Natural killer cell treated with Interleukin-12 subunit alpha and Interleukin-12 subunit beta and Interleukin-15 and Interleukin-18, amount 100 ng/mL, for 72 hours (primary cell): Measurements from ENCODE around the gene PTPRN2. TPM values are rescaled to one million over a fixed set of nuclear protein-coding genes. Genes with fewer than 3 reads are reported as not detected.
"Not testable (repeated sequence)": the region's sequence is repeated elsewhere in the genome, so short reads cannot be mapped to it uniquely, and the experiment has no call there.

Source experiments
- ATAC-seq, 2 donors: fragments of 150-1000 bp; cut with Tn5 transposase in 1 of 2; sonication (Bioruptor Pico), chemical (Tn5 transposase) in 1 of 2; 2 replicates each; pipeline ENCODE4 v1.10.0; 2021
- DNase-seq: peaks from one replicate; pipeline ENCODE4 v3.0.0; 2022; ENCODE audit warnings: low spot score
- H3K27ac Mint-ChIP-seq, 2 donors: 1 replicate in 1 of 2; 2 replicates in 1 of 2; pipeline ENCODE4 v1.8.0; 2022; ENCODE audit warnings: mixed read lengths in 2 of 2, mild to moderate bottlenecking in 1 of 2, moderate library complexity in 1 of 2
- H3K27me3 Mint-ChIP-seq, 2 donors: 1 replicate in 1 of 2; 2 replicates in 1 of 2; pipeline ENCODE4 v1.8.0; 2022; ENCODE audit warnings: mixed read lengths in 2 of 2
- H3K36me3 Mint-ChIP-seq: one replicate; pipeline ENCODE4 v1.8.0; 2022; ENCODE audit warnings: mixed read lengths
- H3K4me1 Mint-ChIP-seq, 2 donors: 1 replicate in 1 of 2; 2 replicates in 1 of 2; pipeline ENCODE4 v1.8.0; 2022; ENCODE audit warnings: low read depth in 2 of 2, mixed read lengths in 2 of 2, mild to moderate bottlenecking in 1 of 2
- H3K4me3 Mint-ChIP-seq: one replicate; pipeline ENCODE4 v1.8.0; 2022; ENCODE audit warnings: mixed read lengths
- H3K9me3 Mint-ChIP-seq: 2 replicates; pipeline ENCODE4 v1.8.0; 2022; ENCODE audit warnings: mixed read lengths
- total RNA-seq, 2 donors: library from RNA; stranded (reverse); gene quantifications; one replicate each; pipeline ENCODE4 v1.2.3, GENCODE V29; 2022

Gene PTPRN2
- total RNA-seq, 2 donors from 2014 or later = 0.17 to 0.74 TPM

DNA sequence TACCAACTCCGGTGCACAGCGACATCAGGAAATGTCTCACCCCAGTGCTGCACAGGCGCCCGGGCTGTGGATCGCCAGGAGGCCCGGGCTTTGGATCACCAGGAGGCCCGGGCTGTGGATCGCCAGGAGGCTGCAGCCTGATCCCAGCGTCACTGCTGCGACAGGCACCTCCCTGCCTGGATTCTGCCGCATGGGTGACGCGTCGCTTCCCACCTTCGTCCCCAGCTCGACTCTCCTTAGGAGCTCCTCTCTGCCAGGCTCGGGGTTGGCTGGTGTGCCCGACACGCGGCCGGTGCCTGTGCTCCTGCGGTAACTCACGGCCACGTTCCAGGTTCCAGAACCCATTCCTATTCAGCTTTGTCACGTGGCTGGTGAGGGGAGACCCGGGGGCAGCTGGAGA lies 993.3 kb downstream of the PTPRN2 start:
- Mint-ChIP-seq H3K36me3 (no peaks in the 10 kb centered on the region), H3K4me3 (no peak overlapping the region), H3K4me1 (peaks cover 10 to 12% of the 10 kb centered on the region in 2 donors), H3K27me3 (no peaks in the 10 kb centered on the region), H3K27ac (no peak overlapping the region), H3K9me3 (no peaks in the 10 kb centered on the region)
- ATAC-seq (no peak), DNase-seq (peak; percentile 37)

GRCh38 chr7:157593541-157593940 lies 994.1 kb downstream of the PTPRN2 start:
- H3K36me3 Mint-ChIP-seq = no peaks in the 10 kb centered on the region
- H3K27me3 Mint-ChIP-seq = peaks cover 6 to 7% of the 10 kb centered on the region in 2 donors
- no peak overlapping the region for H3K4me3 Mint-ChIP-seq
- H3K9me3 Mint-ChIP-seq = no peaks in the 10 kb centered on the region
- H3K4me1 Mint-ChIP-seq = peaks cover 10 to 12% of the 10 kb centered on the region in 2 donors
- no peak for ATAC-seq
- no peak overlapping the region for H3K27ac Mint-ChIP-seq
- peak; percentile 15 for DNase-seq

- not testable (repeated sequence) for DNase-seq, H3K36me3 Mint-ChIP-seq, ATAC-seq, H3K27me3 Mint-ChIP-seq, H3K9me3 Mint-ChIP-seq, H3K4me3 Mint-ChIP-seq
- Mint-ChIP-seq H3K4me1 (peaks cover 10 to 12% of the 10 kb centered on the region in 2 donors), H3K27ac (peak overlapping the region in 1 of 2 donors; percentile 33)
These were observed 994.8 kb downstream of the PTPRN2 start for GRCh38 chr7:157592636-157593320.

DNA sequence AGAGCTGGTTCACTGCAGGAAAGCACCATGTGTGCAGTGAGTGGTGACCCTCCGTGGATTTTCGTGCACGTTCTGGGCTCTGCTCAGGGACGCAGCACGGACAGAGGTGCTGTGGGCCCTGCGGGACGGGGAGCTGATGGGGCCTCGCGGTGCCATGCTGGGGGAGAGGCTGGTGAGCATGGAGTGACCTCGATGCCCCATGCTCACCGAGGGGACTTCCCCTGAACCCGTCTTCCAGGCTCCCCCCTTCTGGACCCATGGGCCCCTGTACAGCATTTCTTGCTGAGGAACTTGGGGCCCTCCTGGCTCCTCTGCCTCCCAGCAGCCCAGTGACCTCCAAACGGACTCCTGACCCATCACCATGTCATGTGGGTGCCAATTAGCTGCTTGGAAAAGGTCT lies 997.1 kb downstream of the PTPRN2 start:
- Mint-ChIP-seq H3K9me3 (no peaks in the 10 kb centered on the region), H3K27ac (no peak overlapping the region), H3K4me3 (no peak overlapping the region), H3K36me3 (no peaks in the 10 kb centered on the region), H3K27me3 (peaks cover 11 to 17% of the 10 kb centered on the region in 2 donors), H3K4me1 (peaks cover 10 to 12% of the 10 kb centered on the region in 2 donors)
- ATAC-seq (no peak), DNase-seq (peak; percentile 44)

GRCh38 chr7:157589680-157590079 lies 997.9 kb downstream of the PTPRN2 start:
- Mint-ChIP-seq H3K36me3 (no peaks in the 10 kb centered on the region), H3K4me3 (no peak overlapping the region), H3K9me3 (no peaks in the 10 kb centered on the region)

DNA sequence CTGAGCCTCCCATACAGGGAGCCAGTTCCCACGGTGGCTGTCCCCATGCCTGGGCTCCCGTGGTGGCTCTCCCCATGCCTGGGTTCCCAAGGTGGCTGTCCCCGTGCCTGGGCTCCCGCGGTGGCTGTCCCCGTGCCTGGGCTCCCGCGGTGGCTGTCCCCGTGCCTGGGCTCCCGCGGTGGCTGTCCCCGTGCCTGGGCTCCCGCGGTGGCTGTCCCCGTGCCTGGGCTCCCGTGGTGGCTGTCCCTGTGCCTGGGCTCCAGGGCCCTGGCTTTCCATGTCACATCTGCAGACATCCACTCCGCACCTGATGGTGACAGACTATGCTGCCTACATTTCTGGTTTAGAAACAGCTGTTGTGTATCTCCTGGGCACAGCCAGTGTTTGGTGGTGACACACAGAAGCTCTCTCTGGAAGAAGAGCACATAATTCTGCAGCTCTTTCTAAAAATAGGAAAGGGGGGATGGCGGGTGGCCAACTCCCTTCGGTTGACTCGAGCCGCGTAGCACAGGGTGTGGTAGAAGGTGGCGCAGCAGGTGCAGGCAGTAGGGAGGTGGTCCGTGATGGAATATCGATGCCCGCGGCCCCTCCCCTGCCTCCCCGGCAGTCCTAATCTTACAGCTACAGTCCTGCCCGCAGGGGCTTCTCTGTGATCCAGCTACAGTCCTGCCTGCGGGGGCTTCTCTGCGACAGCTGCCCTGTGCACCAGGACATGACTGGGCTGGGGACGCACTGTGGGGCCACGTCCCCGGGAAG lies 999.6 kb downstream of the PTPRN2 start:
- Mint-ChIP-seq H3K27ac (no peak overlapping the region), H3K4me1 (peaks cover 9 to 10% of the 10 kb centered on the region in 2 donors), H3K27me3 (peaks cover 26 to 34% of the 10 kb centered on the region in 2 donors), H3K4me3 (no peak overlapping the region), H3K9me3 (no peaks in the 10 kb centered on the region), H3K36me3 (no peaks in the 10 kb centered on the region)
- ATAC-seq (no peak), DNase-seq (peak; percentile 45)

More at GRCh38 chr7:157589680-157590079, 997.9 kb downstream of the PTPRN2 start:
- DNase-seq (peak; percentile 5), ATAC-seq (no peak)
- H3K27me3 Mint-ChIP-seq = peaks cover 15 to 20% of the 10 kb centered on the region in 2 donors
- H3K27ac Mint-ChIP-seq = no peak overlapping the region
- H3K4me1 Mint-ChIP-seq = peaks cover 10 to 12% of the 10 kb centered on the region in 2 donors

GRCh38 chr7:157587051-157587804 lies 1000.4 kb downstream of the PTPRN2 start:
- H3K27me3 Mint-ChIP-seq = peaks cover 29 to 40% of the 10 kb centered on the region in 2 donors
- peaks cover 2 to 8% of the 10 kb centered on the region in 2 donors for H3K4me1 Mint-ChIP-seq
- no peak overlapping the region for H3K4me3 Mint-ChIP-seq
- H3K27ac Mint-ChIP-seq = no peak overlapping the region
- no peaks in the 10 kb centered on the region for H3K36me3 Mint-ChIP-seq
- no peak for ATAC-seq
- no peak for DNase-seq
- no peaks in the 10 kb centered on the region for H3K9me3 Mint-ChIP-seq

GRCh38 chr7:157586426-157586955 lies 1001.1 kb downstream of the PTPRN2 start:
- Mint-ChIP-seq H3K4me3 (no peak overlapping the region), H3K4me1 (peaks cover 0 to under 1% of the 10 kb centered on the region in 2 donors), H3K27ac (no peak overlapping the region), H3K27me3 (peaks cover 36 to 48% of the 10 kb centered on the region in 2 donors), H3K9me3 (no peaks in the 10 kb centered on the region), H3K36me3 (no peaks in the 10 kb centered on the region)
- ATAC-seq (no peak), DNase-seq (peak; percentile 44)

DNA sequence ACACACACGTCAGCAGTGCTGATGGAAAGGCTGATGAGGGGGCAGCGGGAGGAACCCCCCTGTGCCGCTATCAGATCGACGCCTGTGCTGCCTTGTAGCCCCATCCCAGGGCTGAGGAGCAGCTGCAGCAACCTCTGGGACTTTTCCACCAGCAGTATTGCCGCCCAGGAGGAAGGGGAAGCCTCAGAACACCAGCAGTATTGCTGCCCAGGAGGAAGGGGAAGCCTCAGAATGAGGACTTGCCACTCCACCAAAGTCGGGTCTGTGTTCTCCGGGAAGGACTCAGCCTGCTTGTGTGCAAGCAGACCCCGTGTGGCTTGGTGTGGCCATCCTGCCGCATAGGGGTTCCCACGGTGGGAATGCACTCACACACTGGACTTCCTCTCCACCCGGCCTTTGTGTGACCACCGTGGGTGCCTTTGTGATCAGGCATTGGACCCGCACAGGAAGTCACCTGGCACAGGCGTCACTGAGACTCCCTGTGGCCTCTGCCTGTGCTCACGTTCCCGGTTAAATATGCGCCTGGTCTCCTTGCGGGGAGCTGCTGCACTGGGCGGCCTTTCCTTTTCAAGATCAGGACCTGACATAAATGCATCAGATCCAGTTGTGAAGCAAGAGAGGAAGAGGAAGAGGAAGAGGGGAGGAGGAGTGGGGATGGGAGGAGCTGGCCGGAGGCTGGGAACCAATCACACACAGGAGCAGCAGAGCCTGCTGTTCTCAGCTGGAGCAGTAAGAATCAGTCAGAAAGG lies 1002.3 kb downstream of the PTPRN2 start:
- H3K27me3 Mint-ChIP-seq = peaks cover 40 to 51% of the 10 kb centered on the region in 2 donors
- H3K27ac Mint-ChIP-seq = no peak overlapping the region
- ATAC-seq = no peak

DNA sequence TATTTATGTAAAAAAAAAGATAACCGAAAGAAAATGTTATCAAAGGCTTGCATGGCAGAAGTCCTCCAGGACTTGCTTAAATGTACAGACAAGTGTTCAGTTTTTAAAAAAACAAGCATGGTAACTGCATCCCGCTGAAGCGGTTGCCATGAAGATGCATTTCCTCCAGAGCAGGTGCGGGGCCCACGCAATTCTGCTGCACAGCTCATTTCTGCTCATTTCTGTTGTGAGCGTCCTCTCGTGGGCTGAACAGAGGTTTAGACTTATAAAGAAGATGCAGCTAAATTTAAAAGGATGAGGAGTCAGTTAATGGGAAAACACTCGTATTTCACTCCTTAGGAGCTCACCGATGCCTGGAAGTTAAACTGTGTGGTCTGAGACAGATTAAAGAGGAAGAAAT lies 1003.2 kb downstream of the PTPRN2 start:
- ATAC-seq (no peak), DNase-seq (no peak)
- Mint-ChIP-seq H3K36me3 (no peaks in the 10 kb centered on the region), H3K9me3 (no peaks in the 10 kb centered on the region), H3K27me3 (peaks cover 40 to 57% of the 10 kb centered on the region in 2 donors), H3K4me3 (no peak overlapping the region), H3K4me1 (no peaks in the 10 kb centered on the region), H3K27ac (no peak overlapping the region)

More for the DNA sequence above, 1002.3 kb downstream of the PTPRN2 start:
- Mint-ChIP-seq H3K9me3 (no peaks in the 10 kb centered on the region), H3K4me3 (no peak overlapping the region), H3K4me1 (no peaks in the 10 kb centered on the region), H3K36me3 (no peaks in the 10 kb centered on the region)
- peak; percentile 42 for DNase-seq

DNA sequence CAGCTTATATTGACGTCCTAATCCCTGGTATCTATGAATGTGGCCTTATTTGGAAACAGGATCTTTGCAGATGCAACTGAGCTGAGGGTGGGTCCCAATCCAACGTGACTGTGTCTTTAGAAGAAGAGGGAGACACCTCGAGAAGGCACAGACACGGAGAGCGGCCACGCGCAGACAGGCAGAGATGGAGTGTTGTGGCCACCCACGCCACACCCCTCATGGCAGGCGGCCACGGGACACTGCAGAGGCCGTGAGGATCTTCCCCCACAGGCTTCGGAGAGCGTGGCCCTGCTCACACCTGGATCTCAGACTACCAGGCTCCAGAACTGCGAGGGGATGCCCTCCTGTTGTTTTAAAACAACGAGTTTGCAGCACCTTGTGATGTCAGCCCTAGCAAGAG lies 1005.9 kb downstream of the PTPRN2 start:
- DNase-seq (peak; percentile 8), ATAC-seq (no peak)
- H3K9me3 Mint-ChIP-seq = no peaks in the 10 kb centered on the region
- H3K36me3 Mint-ChIP-seq = no peaks in the 10 kb centered on the region
- H3K27me3 Mint-ChIP-seq = peaks cover 42 to 61% of the 10 kb centered on the region in 2 donors
- H3K27ac Mint-ChIP-seq = no peak overlapping the region
- peaks cover 0 to 2% of the 10 kb centered on the region in 2 donors for H3K4me1 Mint-ChIP-seq
- no peak overlapping the region for H3K4me3 Mint-ChIP-seq

GRCh38 chr7:157580324-157580723 lies 1007.3 kb downstream of the PTPRN2 start:
- H3K36me3 Mint-ChIP-seq = no peaks in the 10 kb centered on the region
- DNase-seq (peak; percentile 26), ATAC-seq (no peak)
- H3K27me3 Mint-ChIP-seq = peaks cover 41 to 60% of the 10 kb centered on the region in 2 donors
- H3K27ac Mint-ChIP-seq = no peak overlapping the region
- no peak overlapping the region for H3K4me3 Mint-ChIP-seq
- no peaks in the 10 kb centered on the region for H3K9me3 Mint-ChIP-seq
- H3K4me1 Mint-ChIP-seq = peaks cover 7 to 12% of the 10 kb centered on the region in 2 donors

DNA sequence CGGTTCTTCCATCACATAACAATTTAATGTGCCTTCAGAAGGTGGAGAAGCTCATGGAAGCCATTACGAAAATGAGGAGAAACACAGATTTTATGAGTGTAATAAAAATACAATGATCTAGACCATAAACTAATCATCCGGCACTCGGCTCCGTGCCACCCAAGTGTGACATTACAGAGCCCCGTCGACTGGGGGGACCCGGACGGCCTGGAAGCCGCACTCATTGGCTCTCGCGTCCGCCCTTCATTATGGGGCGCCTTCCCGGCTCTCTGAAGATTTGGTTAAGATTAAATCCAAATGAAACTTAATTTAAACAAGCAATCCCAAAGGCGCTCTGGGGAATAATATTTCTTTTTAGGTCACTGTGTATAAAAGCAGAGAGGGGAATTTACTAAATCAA lies 1008.2 kb downstream of the PTPRN2 start:
- H3K9me3 Mint-ChIP-seq = no peaks in the 10 kb centered on the region
- no peak overlapping the region for H3K4me3 Mint-ChIP-seq
- H3K36me3 Mint-ChIP-seq = no peaks in the 10 kb centered on the region
- no peak overlapping the region for H3K27ac Mint-ChIP-seq
- peaks cover 37 to 54% of the 10 kb centered on the region in 2 donors for H3K27me3 Mint-ChIP-seq
- DNase-seq = peak; percentile 20
- H3K4me1 Mint-ChIP-seq = peaks cover 7 to 12% of the 10 kb centered on the region in 2 donors
- no peak for ATAC-seq
